ENCODE data around the gene MNDA. TPM values are rescaled to one million over a fixed set of nuclear protein-coding genes. Genes with fewer than 3 reads are reported as not detected.

The MNDA gene
- total RNA-seq, 1 experiment from 2014 or later, result not detected

GRCh38 chr1:158798531-158798930, 32.6 kb upstream of the MNDA start:
- no peak overlapping the region for H3K27ac ChIP-seq (ENCODE audit: low read depth, low read length, poor library complexity, severe bottlenecking)
- H3K36me3 ChIP-seq (ENCODE audit: insufficient read depth, low read length, poor library complexity, severe bottlenecking), result no peaks in the 10 kb centered on the region
- H3K4me1 ChIP-seq (ENCODE audit: insufficient read depth, low read length, poor library complexity, severe bottlenecking), result no peaks in the 10 kb centered on the region
- peaks cover 33% of the 10 kb centered on the region for H3K27me3 ChIP-seq (replicated peaks; ENCODE audit: insufficient read depth, low read depth, low read length, poor library complexity)
- no peak overlapping the region for H3K4me3 ChIP-seq (ENCODE audit: low read depth, low read length, poor library complexity, severe bottlenecking)
- ChIA-PET POLR2A (ENCODE audit: low non-redundant PET) (no interaction called here), CTCF (no interaction called here)
- DNase-seq (ENCODE audit: low spot score), result no peak
- no peaks in the 10 kb centered on the region for H3K9me3 ChIP-seq (ENCODE audit: low read depth, low read length, poor library complexity, severe bottlenecking)
- BruUV-seq (replicated peaks), result no TSS peak
- intact Hi-C loops (cut with micrococcal nuclease; ENCODE audit: unreplicated experiment), result no loop called here
- TF ChIP-seq, protein P1, sequence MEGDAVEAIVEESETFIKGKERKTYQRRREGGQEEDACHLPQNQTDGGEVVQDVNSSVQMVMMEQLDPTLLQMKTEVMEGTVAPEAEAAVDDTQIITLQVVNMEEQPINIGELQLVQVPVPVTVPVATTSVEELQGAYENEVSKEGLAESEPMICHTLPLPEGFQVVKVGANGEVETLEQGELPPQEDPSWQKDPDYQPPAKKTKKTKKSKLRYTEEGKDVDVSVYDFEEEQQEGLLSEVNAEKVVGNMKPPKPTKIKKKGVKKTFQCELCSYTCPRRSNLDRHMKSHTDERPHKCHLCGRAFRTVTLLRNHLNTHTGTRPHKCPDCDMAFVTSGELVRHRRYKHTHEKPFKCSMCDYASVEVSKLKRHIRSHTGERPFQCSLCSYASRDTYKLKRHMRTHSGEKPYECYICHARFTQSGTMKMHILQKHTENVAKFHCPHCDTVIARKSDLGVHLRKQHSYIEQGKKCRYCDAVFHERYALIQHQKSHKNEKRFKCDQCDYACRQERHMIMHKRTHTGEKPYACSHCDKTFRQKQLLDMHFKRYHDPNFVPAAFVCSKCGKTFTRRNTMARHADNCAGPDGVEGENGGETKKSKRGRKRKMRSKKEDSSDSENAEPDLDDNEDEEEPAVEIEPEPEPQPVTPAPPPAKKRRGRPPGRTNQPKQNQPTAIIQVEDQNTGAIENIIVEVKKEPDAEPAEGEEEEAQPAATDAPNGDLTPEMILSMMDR (conservative IDR thresholded peaks at IDR 0.05; ENCODE audit: low read depth, low read length), result no peak; the same call in 1 of the 2 replicates
- no peak for TF ChIP-seq EZH2 (IDR thresholded peaks at IDR 0.05; ENCODE audit: borderline replicate concordance, low read depth, low read length, poor library complexity, severe bottlenecking)

GRCh38 chr1:158799689-158800088, 31.5 kb upstream of the MNDA start:
- H3K9me3 ChIP-seq (ENCODE audit: low read depth, low read length, poor library complexity, severe bottlenecking), result no peaks in the 10 kb centered on the region
- POLR2A ChIA-PET (ENCODE audit: low non-redundant PET), result no interaction called here
- intact Hi-C loops (cut with micrococcal nuclease; ENCODE audit: unreplicated experiment), result no loop called here
- no peak overlapping the region for H3K27ac ChIP-seq (ENCODE audit: low read depth, low read length, poor library complexity, severe bottlenecking)
- no TSS peak for BruUV-seq (replicated peaks)
- no peak overlapping the region for H3K4me3 ChIP-seq (ENCODE audit: low read depth, low read length, poor library complexity, severe bottlenecking)
- TF ChIP-seq, protein P1 (conservative IDR thresholded peaks at IDR 0.05; ENCODE audit: low read depth, low read length), result no peak
- no peak for TF ChIP-seq EZH2 (IDR thresholded peaks at IDR 0.05; ENCODE audit: borderline replicate concordance, low read depth, low read length, poor library complexity, severe bottlenecking)
- H3K36me3 ChIP-seq (ENCODE audit: insufficient read depth, low read length, poor library complexity, severe bottlenecking), result no peaks in the 10 kb centered on the region
- CTCF ChIA-PET, result interaction anchor here (0.7 kb wide), 1 partner anchor 245 kb away, joined by 3 read pairs; no protein-coding TSS in a partner anchor
- H3K4me1 ChIP-seq (ENCODE audit: insufficient read depth, low read length, poor library complexity, severe bottlenecking), result no peaks in the 10 kb centered on the region
- peaks cover 33% of the 10 kb centered on the region for H3K27me3 ChIP-seq (replicated peaks; ENCODE audit: insufficient read depth, low read depth, low read length, poor library complexity)
- no peak for DNase-seq (ENCODE audit: low spot score)

DNA sequence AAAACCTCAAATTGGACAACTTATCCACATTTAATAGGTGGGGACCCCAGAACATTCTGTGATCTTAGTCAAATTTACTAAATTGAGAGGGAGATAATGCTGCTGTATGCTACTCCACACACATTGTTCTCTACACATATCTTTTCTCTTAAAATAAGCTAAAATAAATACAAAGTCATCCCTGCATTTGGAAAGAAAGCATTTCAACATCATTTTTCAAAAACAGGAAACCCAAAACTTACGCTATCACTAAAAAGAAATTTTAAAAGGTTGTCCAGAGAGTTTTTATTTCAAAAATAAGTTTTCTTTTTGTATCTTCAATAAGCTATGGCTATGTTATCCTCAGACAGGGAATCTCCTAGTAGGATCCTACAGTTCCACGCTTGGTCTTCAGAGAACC, 30.6 kb upstream of the MNDA start:
- TF ChIP-seq, protein P1 (conservative IDR thresholded peaks at IDR 0.05; ENCODE audit: low read depth, low read length), result no peak
- TF ChIP-seq EZH2 (IDR thresholded peaks at IDR 0.05; ENCODE audit: borderline replicate concordance, low read depth, low read length, poor library complexity, severe bottlenecking), result no peak
- no peak for DNase-seq (ENCODE audit: low spot score)
- intact Hi-C loops (cut with micrococcal nuclease; ENCODE audit: unreplicated experiment), result no loop called here
- CTCF ChIA-PET, result no interaction called here
- Histone ChIP-seq H3K4me1 (ENCODE audit: insufficient read depth, low read length, poor library complexity, severe bottlenecking) (no peaks in the 10 kb centered on the region), H3K4me3 (ENCODE audit: low read depth, low read length, poor library complexity, severe bottlenecking) (no peak overlapping the region), H3K27ac (ENCODE audit: low read depth, low read length, poor library complexity, severe bottlenecking) (no peak overlapping the region), H3K9me3 (ENCODE audit: low read depth, low read length, poor library complexity, severe bottlenecking) (no peaks in the 10 kb centered on the region), H3K27me3 (replicated peaks; ENCODE audit: insufficient read depth, low read depth, low read length, poor library complexity) (peaks cover 33% of the 10 kb centered on the region), H3K36me3 (ENCODE audit: insufficient read depth, low read length, poor library complexity, severe bottlenecking) (no peaks in the 10 kb centered on the region)
- BruUV-seq (replicated peaks), result no TSS peak
- POLR2A ChIA-PET (ENCODE audit: low non-redundant PET), result no interaction called here

Measured in A673 (cell line).